Mucosa of rectum (tissue), 2 donors: ENCODE measurements around the gene BMPR1B.

Experiments
- H3K27ac ChIP-seq, 2 donors: one replicate each; pipeline ENCODE4 v1.7.0; 2013; ENCODE audit warnings: inconsistent platforms in 2 of 2, low read depth in 2 of 2, low read length in 2 of 2
- H3K27me3 ChIP-seq, 2 donors: one replicate each; pipeline ENCODE4 v1.7.0; 2013; ENCODE audit warnings: low read length in 2 of 2; ENCODE audit not compliant: control insufficient read depth in 2 of 2, insufficient read depth in 2 of 2
- H3K36me3 ChIP-seq, 2 donors: one replicate each; pipeline ENCODE4 v1.7.0; 2013; ENCODE audit warnings: low read length in 2 of 2; ENCODE audit not compliant: control insufficient read depth in 2 of 2, insufficient read depth in 2 of 2
- H3K4me1 ChIP-seq, 2 donors: one replicate each; pipeline ENCODE4 v1.7.0; 2013; ENCODE audit warnings: low read length in 2 of 2, mild to moderate bottlenecking in 1 of 2; ENCODE audit not compliant: control insufficient read depth in 2 of 2, insufficient read depth in 2 of 2
- H3K4me3 ChIP-seq, 2 donors: one replicate each; pipeline ENCODE4 v1.7.0; 2013; ENCODE audit warnings: low read length in 2 of 2
- H3K9ac ChIP-seq, 2 donors: one replicate each; pipeline ENCODE4 v1.7.0; 2013; ENCODE audit warnings: low read length in 2 of 2, low read depth in 1 of 2, mild to moderate bottlenecking in 1 of 2
- H3K9me3 ChIP-seq, 2 donors: one replicate each; pipeline ENCODE4 v1.7.0; 2013; ENCODE audit warnings: low read length in 2 of 2; ENCODE audit not compliant: control insufficient read depth in 2 of 2
- donor health status: healthy.
- donor health status: Normal muscosa, but diverticular disease.

The BMPR1B gene

DNA sequence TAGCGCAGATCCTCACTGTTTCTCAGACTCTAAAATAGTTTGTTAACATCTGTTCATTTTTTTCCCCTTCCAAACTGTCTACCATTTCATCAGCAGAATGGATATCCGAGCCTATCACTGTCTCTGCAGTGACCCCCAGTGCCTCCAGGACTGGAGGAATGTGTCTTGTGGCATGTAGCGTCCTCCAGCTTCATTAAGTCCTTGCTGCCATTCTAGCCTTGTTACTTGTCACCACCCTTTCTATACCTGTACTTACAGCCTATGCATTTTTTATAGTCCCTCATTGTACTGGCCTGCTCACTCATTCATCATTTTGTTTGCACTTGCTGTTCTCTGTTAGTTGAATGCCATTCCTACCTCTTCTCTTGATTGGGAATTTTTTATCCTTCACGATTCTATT, 179.1 kb downstream of the BMPR1B start:
- Histone ChIP-seq H3K9me3 (no peaks in the 10 kb centered on the region), H3K27me3 (no peaks in the 10 kb centered on the region), H3K9ac (no peak overlapping the region), H3K36me3 (no peaks in the 10 kb centered on the region), H3K27ac (no peak overlapping the region), H3K4me1 (no peaks in the 10 kb centered on the region), H3K4me3 (no peak overlapping the region)

- Histone ChIP-seq H3K36me3 (no peaks in the 10 kb centered on the region), H3K4me1 (no peaks in the 10 kb centered on the region), H3K9me3 (no peaks in the 10 kb centered on the region), H3K9ac (no peak overlapping the region), H3K27me3 (no peaks in the 10 kb centered on the region), H3K27ac (no peak overlapping the region), H3K4me3 (no peak overlapping the region)
Measured at GRCh38 chr4:94939791-94940519, 182.2 kb downstream of the BMPR1B start.

GRCh38 chr4:94940520-94940908, 182.8 kb downstream of the BMPR1B start:
- no peaks in the 10 kb centered on the region for H3K4me1 ChIP-seq
- H3K27ac ChIP-seq = no peak overlapping the region
- no peak overlapping the region for H3K9ac ChIP-seq
- H3K9me3 ChIP-seq = no peaks in the 10 kb centered on the region
- H3K36me3 ChIP-seq = no peaks in the 10 kb centered on the region
- H3K4me3 ChIP-seq = no peak overlapping the region
- H3K27me3 ChIP-seq = no peaks in the 10 kb centered on the region

- Histone ChIP-seq H3K27me3 (no peaks in the 10 kb centered on the region), H3K27ac (no peak overlapping the region), H3K36me3 (no peaks in the 10 kb centered on the region), H3K9me3 (no peaks in the 10 kb centered on the region), H3K4me3 (no peak overlapping the region), H3K9ac (no peak overlapping the region), H3K4me1 (no peaks in the 10 kb centered on the region)
Measured at GRCh38 chr4:94941706-94942105, 184.0 kb downstream of the BMPR1B start.

DNA sequence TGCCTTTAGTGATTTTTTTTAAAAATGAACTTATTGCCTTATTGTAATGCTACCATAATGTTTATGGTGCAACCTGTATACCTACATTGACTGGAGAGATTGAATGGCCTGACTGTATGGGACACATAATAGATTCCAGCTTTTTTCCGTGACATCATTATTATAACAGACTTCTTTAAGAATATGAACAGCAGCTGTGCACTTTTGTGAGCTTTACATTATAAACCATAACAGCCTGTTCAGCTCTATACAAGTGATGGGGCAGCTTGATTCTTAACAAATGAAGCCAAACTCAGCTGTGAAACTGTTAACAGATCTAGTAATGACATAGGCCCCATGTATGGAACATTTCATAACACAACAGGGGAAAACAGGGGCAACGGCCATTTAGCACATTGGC, 187.0 kb downstream of the BMPR1B start:
- H3K27me3 ChIP-seq = no peaks in the 10 kb centered on the region
- H3K4me1 ChIP-seq = no peaks in the 10 kb centered on the region
- H3K27ac ChIP-seq = no peak overlapping the region
- H3K9ac ChIP-seq = no peak overlapping the region
- H3K36me3 ChIP-seq = no peaks in the 10 kb centered on the region
- no peaks in the 10 kb centered on the region for H3K9me3 ChIP-seq
- no peak overlapping the region for H3K4me3 ChIP-seq

- Histone ChIP-seq H3K4me1 (no peaks in the 10 kb centered on the region), H3K4me3 (no peak overlapping the region), H3K27me3 (no peaks in the 10 kb centered on the region), H3K9me3 (no peaks in the 10 kb centered on the region), H3K36me3 (no peaks in the 10 kb centered on the region), H3K9ac (no peak overlapping the region), H3K27ac (no peak overlapping the region)
Measured at GRCh38 chr4:94947681-94948108, 189.9 kb downstream of the BMPR1B start.

GRCh38 chr4:94954251-94954650, 196.5 kb downstream of the BMPR1B start:
- Histone ChIP-seq H3K9me3 (no peaks in the 10 kb centered on the region), H3K4me1 (no peaks in the 10 kb centered on the region), H3K9ac (no peak overlapping the region), H3K4me3 (no peak overlapping the region), H3K27me3 (no peaks in the 10 kb centered on the region), H3K27ac (no peak overlapping the region), H3K36me3 (no peaks in the 10 kb centered on the region)

DNA sequence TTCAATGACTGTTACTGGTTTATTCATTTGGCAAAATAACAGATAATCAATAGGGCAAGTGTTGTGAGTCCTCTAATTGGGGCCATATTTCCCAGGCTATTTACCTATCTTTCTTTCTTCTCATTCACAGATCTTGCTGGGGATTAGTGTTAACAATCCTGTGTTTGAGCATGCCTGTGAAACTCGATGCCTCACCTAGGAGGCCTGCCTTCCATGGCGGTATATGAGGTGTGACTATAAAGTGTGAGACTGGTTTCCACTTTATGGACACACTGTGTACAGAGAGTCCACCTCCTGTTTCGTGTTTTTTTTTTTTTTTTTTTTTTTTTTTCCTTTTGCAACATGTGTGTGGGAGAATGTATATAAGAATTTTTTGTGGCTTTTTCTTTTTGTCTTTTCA, 199.3 kb downstream of the BMPR1B start:
- H3K36me3 ChIP-seq = no peaks in the 10 kb centered on the region

DNA sequence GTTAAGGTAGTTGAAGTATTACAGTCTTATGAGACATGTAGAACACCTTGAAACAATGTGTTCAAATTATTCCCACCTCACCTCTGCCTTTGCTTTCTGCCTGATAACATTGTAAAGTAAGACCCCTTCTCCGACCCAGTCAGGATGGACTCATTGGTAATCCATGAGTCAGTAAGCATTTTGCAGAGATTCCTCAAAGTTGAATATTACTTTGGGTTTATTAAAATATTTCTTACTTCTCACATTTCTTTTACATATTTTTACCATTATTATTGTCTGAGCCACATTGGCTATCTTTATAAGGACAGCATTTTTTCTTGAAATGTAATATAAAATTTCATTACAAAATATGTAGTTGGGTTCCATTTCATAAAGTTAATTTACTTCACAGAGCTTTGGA, 201.6 kb downstream of the BMPR1B start:
- Histone ChIP-seq H3K36me3 (no peaks in the 10 kb centered on the region), H3K27me3 (no peaks in the 10 kb centered on the region), H3K27ac (no peak overlapping the region), H3K9ac (no peak overlapping the region), H3K4me3 (no peak overlapping the region), H3K9me3 (no peaks in the 10 kb centered on the region), H3K4me1 (no peaks in the 10 kb centered on the region)

More for the DNA sequence above, 199.3 kb downstream of the BMPR1B start:
- no peak overlapping the region for H3K9ac ChIP-seq
- H3K27me3 ChIP-seq = no peaks in the 10 kb centered on the region
- no peak overlapping the region for H3K4me3 ChIP-seq
- H3K4me1 ChIP-seq = no peaks in the 10 kb centered on the region
- no peaks in the 10 kb centered on the region for H3K9me3 ChIP-seq
- no peak overlapping the region for H3K27ac ChIP-seq

- Histone ChIP-seq H3K4me1 (no peaks in the 10 kb centered on the region), H3K27ac (no peak overlapping the region), H3K4me3 (no peak overlapping the region), H3K27me3 (no peaks in the 10 kb centered on the region), H3K9ac (no peak overlapping the region), H3K9me3 (no peaks in the 10 kb centered on the region), H3K36me3 (no peaks in the 10 kb centered on the region)
Measured at GRCh38 chr4:94960708-94961107, 203.0 kb downstream of the BMPR1B start.
